Kidney tubule cell (primary cell): ENCODE measurements around the gene NPAS2.

Source experiments
- DNase-seq: peaks from one replicate; pipeline ENCODE4 v3.0.0-alpha.2; 2018; ENCODE audit warnings: low spot score

NPAS2 gene

GRCh38 chr2:100988630-100989417 is 168.9 kb downstream of the NPAS2 start:
- DNase-seq = no peak

- DNase-seq = no peak
Measured at GRCh38 chr2:100989666-100990065, 169.7 kb downstream of the NPAS2 start.

DNA sequence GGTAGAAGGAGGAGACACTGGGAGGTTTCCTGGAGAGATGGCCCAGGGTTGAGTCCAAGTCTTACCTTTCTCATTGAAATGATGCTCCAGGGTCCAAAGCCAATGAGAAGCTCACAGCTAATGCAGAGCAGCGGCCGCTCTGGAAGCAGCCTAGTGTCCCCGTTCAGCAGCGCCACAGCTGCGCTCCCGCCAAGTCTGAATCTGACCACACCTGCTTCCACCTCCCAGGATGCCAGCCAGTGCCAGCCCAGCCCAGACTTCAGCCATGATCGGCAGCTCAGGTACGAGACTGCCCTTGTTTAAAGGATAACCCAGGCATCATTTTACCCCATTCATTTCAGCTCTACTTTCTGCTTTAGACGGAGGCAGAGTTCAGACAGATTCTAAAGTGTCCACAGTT is 170.2 kb downstream of the NPAS2 start:
- no peak for DNase-seq

- DNase-seq = no peak
Measured at GRCh38 chr2:100990650-100991403, 170.9 kb downstream of the NPAS2 start.

GRCh38 chr2:100991404-100991773 is 171.4 kb downstream of the NPAS2 start:
- no peak for DNase-seq

DNA sequence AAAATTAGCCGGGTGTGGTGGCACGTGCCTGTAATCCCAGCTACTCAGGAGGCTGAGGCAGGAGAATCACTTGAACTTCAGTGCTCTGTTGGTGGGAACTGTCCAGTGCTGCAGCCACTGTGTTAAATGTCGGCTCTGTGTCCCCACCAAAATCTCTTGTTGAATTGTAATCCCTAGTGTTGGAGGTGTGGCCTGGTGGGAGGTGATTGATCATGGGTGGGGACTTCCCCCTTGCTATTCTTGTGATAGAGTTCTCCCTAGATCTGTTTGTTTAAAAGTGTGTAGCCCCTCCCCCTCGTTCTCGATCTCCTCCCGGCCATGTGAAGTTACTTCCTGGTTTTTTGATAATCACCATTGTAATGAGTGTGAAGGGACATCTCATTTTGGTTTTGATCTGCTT is 172.3 kb downstream of the NPAS2 start:
- no peak for DNase-seq

DNA sequence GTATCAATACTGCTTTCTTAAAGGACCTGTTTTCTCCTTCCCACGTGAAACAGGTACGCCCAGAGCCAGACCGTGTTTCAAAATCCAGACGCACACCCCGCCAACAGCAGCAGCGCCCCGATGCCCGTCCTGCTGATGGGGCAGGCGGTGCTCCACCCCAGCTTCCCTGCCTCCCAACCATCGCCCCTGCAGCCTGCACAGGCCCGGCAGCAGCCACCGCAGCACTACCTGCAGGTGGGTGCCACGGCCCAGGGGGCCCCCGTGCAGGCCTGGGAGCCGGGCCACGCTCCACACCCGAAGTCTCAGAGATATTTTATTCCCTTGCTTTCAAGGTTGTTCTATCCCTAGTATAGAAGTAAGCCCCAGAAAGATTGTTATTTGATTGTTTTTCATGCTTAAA is 173.4 kb downstream of the NPAS2 start:
- no peak for DNase-seq

GRCh38 chr2:100995309-100996075 is 175.6 kb downstream of the NPAS2 start:
- no peak for DNase-seq

GRCh38 chr2:100997509-100998234 is 177.7 kb downstream of the NPAS2 start:
- no peak for DNase-seq

- DNase-seq = no peak
Measured at GRCh38 chr2:100998235-100998573, 178.3 kb downstream of the NPAS2 start.

DNA sequence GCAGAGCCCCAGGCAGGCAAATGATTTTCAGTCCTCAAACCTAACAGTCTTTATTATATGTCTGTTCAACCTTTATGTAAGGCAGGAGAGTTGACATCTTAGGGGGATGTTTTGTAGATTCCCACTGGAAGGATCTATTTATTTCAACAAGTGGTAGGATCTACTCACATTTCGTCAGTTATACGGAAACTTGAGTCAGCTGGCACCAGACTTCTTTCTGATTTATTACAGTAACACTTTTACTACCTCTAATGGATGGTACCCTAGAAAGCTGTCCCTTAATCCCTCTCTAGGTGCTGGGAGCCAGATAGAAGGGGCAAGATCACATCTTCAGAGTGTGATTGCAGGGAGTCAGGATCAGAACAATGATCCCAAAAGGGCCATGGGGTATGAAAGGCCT is 180.1 kb downstream of the NPAS2 start:
- no peak for DNase-seq

- DNase-seq = peak; percentile 96
Measured at GRCh38 chr2:101001691-101002561, 182.0 kb downstream of the NPAS2 start, which contains the start of gene RPL31. RPL31 (plus strand) TSS chr2:101002289; CDS start chr2:101002702, 413 bp downstream.

- no peak for DNase-seq
Measured at GRCh38 chr2:101002562-101003277, 182.8 kb downstream of the NPAS2 start.

- DNase-seq = peak; percentile 35
Measured at GRCh38 chr2:101003278-101003775, 183.4 kb downstream of the NPAS2 start.

GRCh38 chr2:101004620-101005325 is 184.8 kb downstream of the NPAS2 start:
- DNase-seq = no peak

DNA sequence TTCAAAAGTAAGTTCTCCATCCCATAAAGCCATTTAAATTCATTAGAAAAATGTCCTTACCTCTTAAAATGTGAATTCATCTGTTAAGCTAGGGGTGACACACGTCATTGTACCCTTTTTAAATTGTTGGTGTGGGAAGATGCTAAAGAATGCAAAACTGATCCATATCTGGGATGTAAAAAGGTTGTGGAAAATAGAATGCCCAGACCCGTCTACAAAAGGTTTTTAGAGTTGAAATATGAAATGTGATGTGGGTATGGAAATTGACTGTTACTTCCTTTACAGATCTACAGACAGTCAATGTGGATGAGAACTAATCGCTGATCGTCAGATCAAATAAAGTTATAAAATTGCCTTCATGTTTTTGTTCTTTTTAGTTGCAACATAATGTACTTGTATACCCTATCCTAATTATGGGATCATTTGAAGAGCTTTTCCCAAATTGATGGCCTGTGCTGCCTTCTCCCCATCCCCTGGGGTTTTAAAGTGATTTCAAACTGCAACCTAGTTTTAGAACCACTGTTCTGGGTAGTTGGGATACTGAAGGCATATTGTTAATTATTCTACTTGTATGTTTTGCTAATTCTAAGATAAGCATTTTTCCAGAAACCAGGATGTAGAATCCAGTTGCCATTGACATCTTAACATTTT is 186.3 kb downstream of the NPAS2 start:
- no peak for DNase-seq

DNA sequence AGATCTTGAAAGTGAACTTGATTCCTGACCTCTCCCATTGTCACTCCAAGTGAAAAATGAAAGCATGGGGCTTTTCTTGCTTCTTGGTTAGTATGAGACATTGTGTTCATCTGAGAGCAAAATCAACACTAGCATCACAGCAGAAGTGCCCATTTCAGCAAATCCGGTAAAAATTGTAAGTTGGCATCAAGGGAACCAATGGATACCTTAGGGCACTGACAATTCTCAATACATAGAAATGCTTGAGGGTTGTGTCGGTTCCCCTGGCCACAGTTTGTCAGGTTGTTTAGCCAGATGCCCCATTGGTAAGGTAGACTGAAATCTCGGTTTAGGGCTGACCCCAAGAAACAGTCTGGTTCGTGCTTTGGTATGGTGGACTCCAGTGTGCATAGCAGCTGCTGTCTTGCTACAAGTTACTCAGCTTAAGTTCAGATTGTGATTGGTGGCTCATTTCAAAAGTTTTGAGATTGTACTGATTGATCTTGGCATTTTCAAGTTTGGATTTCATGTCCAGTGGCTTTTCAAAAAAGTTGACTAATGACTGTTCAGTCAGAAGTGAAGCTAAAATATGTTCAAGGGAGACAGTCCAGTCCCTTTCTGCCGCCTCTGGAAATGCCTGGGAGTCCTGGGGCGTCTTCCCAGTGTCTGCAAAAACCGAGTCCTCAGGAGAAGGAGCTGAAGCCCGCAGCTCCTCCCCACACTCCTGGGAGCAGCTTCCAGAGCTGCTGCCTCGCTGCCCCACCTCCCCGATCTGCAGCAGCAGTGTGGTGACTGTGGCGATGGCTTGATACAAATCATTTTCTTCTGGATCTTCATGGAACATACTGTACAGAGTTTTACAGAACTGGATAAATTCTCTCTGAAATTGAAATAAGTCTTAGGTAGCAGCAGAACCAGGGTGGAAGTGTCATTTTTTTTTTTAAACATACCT is 187.7 kb downstream of the NPAS2 start:
- no peak for DNase-seq

DNA sequence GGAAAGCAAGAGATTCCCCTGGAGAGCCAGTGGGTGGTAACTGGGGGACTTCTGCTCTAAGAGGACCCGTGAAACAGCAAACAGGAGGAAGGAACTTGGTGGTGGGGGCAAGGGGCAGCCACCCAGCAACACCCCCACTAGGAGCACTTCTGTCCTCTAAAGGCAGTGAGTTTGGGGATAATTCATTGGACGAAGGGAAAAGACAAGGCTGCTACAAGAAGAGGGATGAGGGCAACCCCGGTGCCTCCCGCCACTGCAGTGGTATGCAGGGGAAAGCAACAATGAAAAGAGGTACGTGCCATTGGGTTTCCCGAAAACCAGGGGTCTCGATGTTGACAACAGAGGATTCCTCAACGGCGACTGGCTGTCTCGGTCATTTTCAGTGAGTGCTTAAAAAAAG is 191.2 kb downstream of the NPAS2 start:
- no peak for DNase-seq
